Left ventricle myocardium inferior (tissue), 1 donor: ENCODE data around the gene C1orf21. TPM values are rescaled to one million over a fixed set of nuclear protein-coding genes. Genes with fewer than 3 reads are reported as not detected.

Experiments
- DNase-seq: peaks from one replicate; pipeline ENCODE4 v3.0.0-alpha.2; 2020
- H3K27ac ChIP-seq: fragments of 200-600 bp; replicated peaks from 2 replicates; pipeline ENCODE4 v1.8.0; 2021
- H3K27me3 ChIP-seq: fragments of 200-600 bp; 2 replicates; pipeline ENCODE4 v1.8.0; 2021; ENCODE audit warnings: low read depth
- H3K36me3 ChIP-seq: fragments of 200-600 bp; 2 replicates; pipeline ENCODE4 v1.8.0; 2021
- H3K4me1 ChIP-seq: fragments of 200-600 bp; 2 replicates; pipeline ENCODE4 v1.8.0; 2021
- H3K4me3 ChIP-seq: fragments of 200-600 bp; 2 replicates; pipeline ENCODE4 v1.8.0; 2021; ENCODE audit warnings: mild to moderate bottlenecking, moderate library complexity
- H3K9me3 ChIP-seq: fragments of 200-600 bp; replicated peaks from 2 replicates; pipeline ENCODE4 v1.8.0; 2021
- CTCF ChIP-seq: fragments of 200-600 bp; IDR thresholded peaks from 2 replicates; pipeline ENCODE4 v1.8.0; 2021; ENCODE audit warnings: antibody characterized with exemption, mild to moderate bottlenecking, borderline replicate concordance
- intact Hi-C: fragments of 100-400 bp; cut with micrococcal nuclease; formaldehyde crosslinking; loops from one replicate; pipeline ENCODE4 v1.11.0; 2022
- total RNA-seq: library from RNA; stranded (reverse); fragmentation: NEBNext Ultra II Directional; extraction: Animal tissue kit (Norgen Biotek cat#: 25700); gene quantifications from one replicate; pipeline ENCODE4 v1.2.1, GENCODE V29; 2021
- donor health status: DM: no; HTN: yes; CAD: no; lungs with severe emphysema.

Gene C1orf21
- total RNA-seq, 1 donor from 2014 or later: 79.9 TPM

- H3K9me3 ChIP-seq: no peaks in the 10 kb centered on the region
- peaks cover 8% of the 10 kb centered on the region for H3K36me3 ChIP-seq
- H3K4me1 ChIP-seq: peaks cover 60% of the 10 kb centered on the region
- no peak overlapping the region for H3K4me3 ChIP-seq
- H3K27me3 ChIP-seq: no peaks in the 10 kb centered on the region
- TF ChIP-seq CTCF: no peak
- no peak overlapping the region for H3K27ac ChIP-seq
- intact Hi-C loops: no loop called here
- no peak for DNase-seq
Observed at GRCh38 chr1:184416481-184416880, 29.7 kb downstream of the C1orf21 start.

- Histone ChIP-seq H3K4me3 (no peak overlapping the region), H3K4me1 (peaks cover 65% of the 10 kb centered on the region), H3K36me3 (peaks cover 8% of the 10 kb centered on the region), H3K9me3 (no peaks in the 10 kb centered on the region), H3K27ac (no peak overlapping the region), H3K27me3 (no peaks in the 10 kb centered on the region)
- intact Hi-C loops: no loop called here
- no peak for DNase-seq
- TF ChIP-seq CTCF: no peak
Observed at GRCh38 chr1:184416946-184417345, 30.1 kb downstream of the C1orf21 start.

- Histone ChIP-seq H3K27ac (no peak overlapping the region), H3K27me3 (no peaks in the 10 kb centered on the region), H3K4me3 (no peak overlapping the region), H3K4me1 (peaks cover 74% of the 10 kb centered on the region), H3K36me3 (peaks cover 8% of the 10 kb centered on the region), H3K9me3 (no peaks in the 10 kb centered on the region)
- no peak for TF ChIP-seq CTCF
- no peak for DNase-seq
- intact Hi-C loops: no loop called here
Observed at GRCh38 chr1:184417916-184418315, 31.1 kb downstream of the C1orf21 start.

GRCh38 chr1:184418652-184419349, 32.0 kb downstream of the C1orf21 start:
- Histone ChIP-seq H3K4me1 (peaks cover 81% of the 10 kb centered on the region), H3K27ac (no peak overlapping the region)

GRCh38 chr1:184419350-184420161, 32.7 kb downstream of the C1orf21 start:
- intact Hi-C loops: no loop called here
- peaks cover 88% of the 10 kb centered on the region for H3K4me1 ChIP-seq
- no peak overlapping the region for H3K4me3 ChIP-seq
- H3K36me3 ChIP-seq: peaks cover under 1% of the 10 kb centered on the region
- no peak for TF ChIP-seq CTCF
- no peak overlapping the region for H3K27ac ChIP-seq
- H3K27me3 ChIP-seq: no peaks in the 10 kb centered on the region
- H3K9me3 ChIP-seq: no peaks in the 10 kb centered on the region
- no peak for DNase-seq

More at GRCh38 chr1:184418652-184419349, 32.0 kb downstream of the C1orf21 start:
- no peak for DNase-seq
- Histone ChIP-seq H3K9me3 (no peaks in the 10 kb centered on the region), H3K4me3 (no peak overlapping the region), H3K27me3 (no peaks in the 10 kb centered on the region), H3K36me3 (peaks cover 8% of the 10 kb centered on the region)
- TF ChIP-seq CTCF: no peak
- intact Hi-C loops: no loop called here
